Measurements from ENCODE around the gene MCTP2.

MCTP2 gene

DNA sequence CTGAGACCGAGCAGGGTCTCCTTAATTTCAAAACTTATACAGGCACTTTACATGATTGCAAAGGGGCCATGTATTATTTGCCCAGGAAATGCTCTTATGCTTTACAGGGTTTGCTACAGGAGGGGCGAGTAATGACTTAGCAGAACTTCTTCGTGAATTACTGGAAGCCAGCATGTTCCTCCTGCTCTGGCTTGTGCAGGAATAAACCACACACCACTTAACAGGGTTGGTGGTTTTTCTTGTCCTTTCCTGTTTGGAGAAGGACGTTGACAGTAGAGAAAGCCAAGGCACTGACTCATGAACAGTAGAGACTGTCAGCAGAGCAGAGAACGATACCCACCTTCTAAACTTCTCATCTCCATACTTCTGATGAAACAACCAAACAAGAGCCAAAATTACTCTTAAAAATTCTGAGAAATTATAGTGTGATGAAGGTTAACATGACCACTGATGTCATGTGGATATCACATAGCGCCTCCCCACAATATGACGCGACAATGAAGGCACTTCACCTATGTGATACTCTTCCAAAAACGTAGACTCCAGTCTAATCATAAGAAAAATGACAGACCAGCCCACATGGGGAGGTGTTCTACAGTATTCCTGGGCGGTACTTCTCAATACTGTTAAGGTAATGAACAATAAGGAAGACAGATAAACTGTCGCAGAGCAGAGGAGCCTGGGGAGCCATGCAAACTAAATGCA is 24.7 kb upstream of the MCTP2 start:
- no peak for FAIRE-seq
- no peak for DNase-seq (ENCODE audit: insufficient read length)

DNA sequence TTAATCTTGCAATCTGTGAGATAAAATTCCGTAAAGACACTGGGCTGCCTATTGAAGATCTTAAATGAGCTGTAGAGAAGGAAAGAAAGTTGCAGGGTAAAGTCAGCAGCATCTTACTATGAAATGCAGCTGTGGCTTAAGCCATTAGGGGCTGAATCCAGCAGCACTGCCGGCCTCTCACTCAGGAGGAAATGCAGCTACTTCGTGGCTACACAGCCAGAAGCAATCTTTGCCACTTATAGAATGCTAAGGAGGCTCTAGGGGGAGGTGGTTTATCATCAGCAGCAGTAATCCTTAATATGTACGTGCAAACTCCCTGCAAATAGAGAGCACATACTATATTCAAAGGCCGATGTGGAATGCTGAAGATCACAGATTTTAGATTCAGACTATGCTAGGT is 19.1 kb upstream of the MCTP2 start:
- DNase-seq (ENCODE audit: insufficient read length), result no peak
- TF ChIP-seq POLR2A (IDR thresholded peaks at IDR 0.05; ENCODE audit: low read depth, low read length), result no peak
- TF ChIP-seq TAF1 (IDR thresholded peaks at IDR 0.05; ENCODE audit: borderline replicate concordance, low read depth, low read length), result no peak
- no peak for TF ChIP-seq POLR2AphosphoS5 (IDR thresholded peaks at IDR 0.05; ENCODE audit: low read depth, low read length)
- no peak for FAIRE-seq

More for the DNA sequence above, 24.7 kb upstream of the MCTP2 start:
- no peak for TF ChIP-seq POLR2A (IDR thresholded peaks at IDR 0.05; ENCODE audit: low read depth, low read length)
- no peak for TF ChIP-seq TAF1 (IDR thresholded peaks at IDR 0.05; ENCODE audit: borderline replicate concordance, low read depth, low read length)
- TF ChIP-seq POLR2AphosphoS5 (IDR thresholded peaks at IDR 0.05; ENCODE audit: low read depth, low read length), result no peak

DNA sequence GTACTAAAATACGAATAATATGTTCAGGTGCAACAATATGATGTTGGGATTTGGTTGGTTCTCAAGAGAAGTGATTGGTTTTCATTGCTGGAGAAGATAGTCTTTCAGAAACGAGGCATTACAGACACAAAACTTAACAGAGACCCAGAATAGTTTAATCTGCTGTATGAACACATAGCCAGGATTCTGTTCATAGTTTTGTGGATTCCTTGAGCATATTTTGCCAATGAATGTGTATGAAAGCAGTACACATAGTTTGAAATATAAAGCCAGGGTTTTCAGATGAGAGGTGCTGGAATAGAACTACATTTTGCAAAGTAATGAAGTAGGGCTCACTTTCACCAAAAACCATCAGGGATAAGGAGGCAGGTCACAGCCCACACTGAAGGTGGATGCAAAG is 5.7 kb upstream of the MCTP2 start:
- no peak for DNase-seq (ENCODE audit: insufficient read length)
- TF ChIP-seq POLR2A (IDR thresholded peaks at IDR 0.05; ENCODE audit: low read depth, low read length) (no peak), POLR2AphosphoS5 (IDR thresholded peaks at IDR 0.05; ENCODE audit: low read depth, low read length) (no peak), TAF1 (IDR thresholded peaks at IDR 0.05; ENCODE audit: borderline replicate concordance, low read depth, low read length) (no peak)
- no peak for FAIRE-seq

DNA sequence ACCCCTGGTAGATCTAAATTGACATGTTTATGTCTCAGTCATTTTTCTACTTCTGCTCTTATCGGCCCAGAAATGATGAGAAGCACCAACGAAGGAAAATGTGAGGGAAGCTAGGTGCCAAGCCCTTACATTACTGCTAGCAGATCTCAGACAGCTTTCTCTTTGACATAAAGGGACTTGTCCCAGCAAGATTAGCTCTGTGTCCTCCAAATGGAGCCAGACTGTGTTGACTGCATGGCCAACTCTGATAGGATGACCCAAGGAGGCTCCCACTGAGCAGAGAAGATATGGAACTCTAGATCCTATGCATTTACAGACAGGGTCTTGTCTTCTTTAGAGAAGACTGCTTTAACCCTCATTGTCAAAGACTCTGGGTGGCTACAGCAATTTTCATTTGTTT is 2.8 kb upstream of the MCTP2 start:
- no peak for FAIRE-seq
- TF ChIP-seq POLR2A (IDR thresholded peaks at IDR 0.05; ENCODE audit: low read depth, low read length) (no peak), TAF1 (IDR thresholded peaks at IDR 0.05; ENCODE audit: borderline replicate concordance, low read depth, low read length) (no peak), POLR2AphosphoS5 (IDR thresholded peaks at IDR 0.05; ENCODE audit: low read depth, low read length) (no peak)

DNA sequence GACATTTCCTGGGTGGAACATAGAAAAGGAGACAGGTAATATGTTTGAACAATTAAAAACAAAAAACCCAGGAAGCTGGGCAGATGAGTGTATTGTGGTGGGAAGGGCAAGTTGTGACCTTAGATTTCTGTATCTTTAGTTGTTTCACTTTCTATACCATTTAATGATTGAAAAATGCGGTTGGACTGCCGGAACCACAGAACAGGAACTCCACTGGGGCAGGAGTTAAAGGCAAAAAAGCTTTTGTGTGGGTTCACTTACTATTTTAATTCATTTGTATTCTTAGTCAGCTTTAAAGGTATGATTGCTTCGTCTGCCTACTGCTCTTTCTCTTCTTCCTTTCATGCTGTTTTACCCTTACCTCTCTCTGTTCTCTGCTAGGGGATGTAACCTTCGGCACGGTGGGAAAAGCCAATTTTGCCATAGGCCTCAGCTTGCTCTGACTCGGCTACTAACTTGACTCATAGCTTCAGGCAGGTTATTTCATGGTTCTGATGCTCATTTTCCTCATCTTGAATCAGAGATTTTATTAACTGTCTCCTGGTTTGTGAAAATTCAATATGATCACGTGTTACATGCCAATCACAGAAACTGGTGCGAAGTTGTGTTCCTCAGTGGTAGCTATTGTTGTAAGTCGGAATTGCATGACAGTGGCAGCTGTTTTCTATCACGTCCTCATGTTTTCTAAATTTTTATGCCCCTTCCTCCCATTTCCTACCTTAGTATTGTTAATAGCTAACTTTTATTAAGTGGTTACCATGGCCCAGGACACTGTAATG is 1.6 kb upstream of the MCTP2 start:
- TF ChIP-seq POLR2A (IDR thresholded peaks at IDR 0.05; ENCODE audit: low read depth, low read length), result no peak
- TF ChIP-seq POLR2AphosphoS5 (IDR thresholded peaks at IDR 0.05; ENCODE audit: low read depth, low read length), result no peak
- TF ChIP-seq TAF1 (IDR thresholded peaks at IDR 0.05; ENCODE audit: borderline replicate concordance, low read depth, low read length), result no peak
- DNase-seq (ENCODE audit: insufficient read length) (no peak), FAIRE-seq (peak; percentile 5)

More for the DNA sequence above, 2.8 kb upstream of the MCTP2 start:
- DNase-seq (ENCODE audit: insufficient read length), result no peak

DNA sequence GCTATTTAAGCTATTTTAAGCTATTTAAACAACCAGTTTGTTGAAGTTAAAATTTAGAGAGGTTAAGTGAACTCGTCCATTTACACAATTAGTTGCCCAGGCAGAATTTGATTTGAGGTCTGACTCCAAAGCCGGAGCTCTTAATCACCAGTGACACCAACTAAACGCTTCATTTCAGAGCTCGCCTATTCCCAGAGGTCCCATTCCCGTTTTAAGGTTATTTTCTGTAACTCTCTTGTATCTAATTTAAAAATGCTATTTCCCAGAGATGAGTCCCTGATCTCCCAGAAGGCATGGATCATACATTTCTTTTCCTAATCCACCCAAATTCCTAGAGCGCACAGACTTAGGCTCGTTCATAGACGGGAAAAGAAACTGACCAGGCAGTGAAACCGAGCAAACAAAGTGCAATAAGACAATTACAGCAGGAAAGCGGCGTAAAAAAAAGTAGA is 904 bp upstream of the MCTP2 start:
- DNase-seq (ENCODE audit: insufficient read length), result no peak
- FAIRE-seq, result no peak
- no peak for TF ChIP-seq TAF1 (IDR thresholded peaks at IDR 0.05; ENCODE audit: borderline replicate concordance, low read depth, low read length)
- TF ChIP-seq POLR2A (IDR thresholded peaks at IDR 0.05; ENCODE audit: low read depth, low read length), result no peak
- TF ChIP-seq POLR2AphosphoS5 (IDR thresholded peaks at IDR 0.05; ENCODE audit: low read depth, low read length), result no peak

DNA sequence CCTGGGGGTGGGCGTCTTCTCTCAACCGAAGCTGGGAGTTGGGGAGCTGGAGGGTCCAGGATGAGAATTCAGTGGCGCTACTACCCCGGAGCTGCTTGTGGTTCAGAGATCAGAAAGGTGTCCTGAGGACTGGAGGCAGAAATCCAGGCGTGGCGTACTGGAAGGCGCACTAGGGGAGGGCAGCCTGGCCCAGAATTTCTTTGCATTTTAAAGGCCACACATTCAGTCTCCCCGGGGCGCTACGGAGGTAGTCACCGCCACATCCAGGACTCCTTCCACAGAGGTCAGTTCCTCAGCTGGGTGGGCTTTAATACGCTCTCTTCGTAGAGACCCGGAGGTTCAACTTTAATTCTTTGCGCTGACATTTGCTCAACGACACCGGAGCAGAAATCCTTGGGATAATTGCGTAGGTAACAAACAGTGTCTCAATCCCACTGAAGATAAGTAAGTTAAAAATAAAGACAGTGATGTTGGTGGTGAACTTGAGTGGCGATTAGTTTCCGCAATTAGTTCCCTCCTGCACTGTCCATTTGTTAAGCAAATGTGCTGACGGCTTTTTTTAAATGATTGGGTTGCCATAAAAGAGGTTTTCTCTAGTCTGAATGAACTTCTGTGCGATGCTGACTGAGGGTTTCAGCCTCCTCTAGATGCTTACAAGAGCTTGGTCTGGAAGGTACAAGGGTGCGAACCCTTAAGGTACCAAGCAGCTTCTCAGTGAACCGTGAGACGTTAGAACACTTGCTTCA is 535 bp downstream of the MCTP2 start:
- no peak for FAIRE-seq

DNA sequence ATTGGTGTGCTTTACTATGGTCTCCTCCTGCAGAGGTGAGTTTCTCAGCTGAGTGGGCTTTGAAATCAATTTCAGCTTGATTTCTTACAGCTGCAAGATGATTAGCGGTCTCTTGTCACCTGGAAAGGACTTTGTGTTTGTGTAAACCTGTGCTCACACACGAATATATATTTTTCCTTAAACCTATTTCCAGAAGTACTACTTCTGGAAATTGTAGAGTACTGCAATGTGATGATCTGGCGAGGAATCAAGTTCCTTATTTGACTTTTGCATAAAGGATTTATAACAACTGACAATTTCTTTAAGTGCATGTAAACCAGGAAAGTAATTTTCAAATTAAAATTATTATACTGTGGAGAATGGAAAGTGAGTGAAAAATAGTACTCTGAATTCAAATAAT is 2.1 kb downstream of the MCTP2 start:
- no peak for TF ChIP-seq POLR2A (IDR thresholded peaks at IDR 0.05; ENCODE audit: low read depth, low read length)
- no peak for TF ChIP-seq POLR2AphosphoS5 (IDR thresholded peaks at IDR 0.05; ENCODE audit: low read depth, low read length)
- TF ChIP-seq TAF1 (IDR thresholded peaks at IDR 0.05; ENCODE audit: borderline replicate concordance, low read depth, low read length), result no peak
- FAIRE-seq (no peak), DNase-seq (ENCODE audit: insufficient read length) (no peak)

More for the DNA sequence above, 535 bp downstream of the MCTP2 start:
- no peak for DNase-seq (ENCODE audit: insufficient read length)
- no peak for TF ChIP-seq TAF1 (IDR thresholded peaks at IDR 0.05; ENCODE audit: borderline replicate concordance, low read depth, low read length)
- TF ChIP-seq POLR2AphosphoS5 (IDR thresholded peaks at IDR 0.05; ENCODE audit: low read depth, low read length), result no peak
- no peak for TF ChIP-seq POLR2A (IDR thresholded peaks at IDR 0.05; ENCODE audit: low read depth, low read length)

DNA sequence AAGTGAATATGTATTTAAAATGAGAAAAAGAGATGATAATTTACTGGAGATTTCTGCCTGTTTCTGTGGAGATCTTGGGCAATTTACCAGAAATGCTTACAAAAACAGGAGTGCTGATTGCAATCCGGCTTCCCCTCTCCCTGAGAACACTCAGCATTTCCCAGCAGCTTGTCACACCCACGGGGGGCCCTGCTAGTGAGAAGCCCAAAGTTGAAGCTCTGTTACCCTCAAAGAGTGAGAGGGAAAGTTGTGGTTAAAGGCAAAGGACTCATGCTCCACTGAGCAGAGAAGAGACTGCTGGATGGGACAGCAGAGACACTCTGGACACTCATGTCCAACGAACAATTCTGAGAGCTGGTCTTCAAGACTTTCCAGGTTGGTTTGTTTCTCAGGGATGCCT is 2.9 kb downstream of the MCTP2 start:
- FAIRE-seq, result no peak

DNA sequence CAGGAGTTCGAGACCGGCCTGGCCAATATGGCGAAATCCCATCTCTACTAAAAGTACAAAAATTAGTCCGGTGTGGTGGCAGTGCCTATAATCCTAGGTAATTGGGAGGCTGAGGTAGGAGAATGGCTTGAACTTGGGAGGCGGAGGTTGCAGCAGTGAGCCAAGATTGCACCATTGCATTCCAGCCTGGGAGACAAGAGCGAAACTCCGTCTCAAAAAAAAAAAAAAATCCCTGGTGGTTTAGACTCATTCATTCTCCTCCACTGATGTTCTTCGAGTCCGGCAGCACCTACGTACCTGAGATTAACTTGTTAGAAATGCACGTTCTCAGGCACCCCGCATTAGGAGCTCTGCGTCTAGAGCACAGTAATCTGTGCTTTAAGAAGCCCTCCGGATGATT is 3.7 kb downstream of the MCTP2 start:
- TF ChIP-seq TAF1 (IDR thresholded peaks at IDR 0.05; ENCODE audit: borderline replicate concordance, low read depth, low read length), result no peak
- TF ChIP-seq POLR2A (IDR thresholded peaks at IDR 0.05; ENCODE audit: low read depth, low read length), result no peak
- TF ChIP-seq POLR2AphosphoS5 (IDR thresholded peaks at IDR 0.05; ENCODE audit: low read depth, low read length), result no peak
- no peak for DNase-seq (ENCODE audit: insufficient read length)
- no peak for FAIRE-seq

More for the DNA sequence above, 2.9 kb downstream of the MCTP2 start:
- TF ChIP-seq TAF1 (IDR thresholded peaks at IDR 0.05; ENCODE audit: borderline replicate concordance, low read depth, low read length) (no peak), POLR2AphosphoS5 (IDR thresholded peaks at IDR 0.05; ENCODE audit: low read depth, low read length) (no peak), POLR2A (IDR thresholded peaks at IDR 0.05; ENCODE audit: low read depth, low read length) (no peak)
- DNase-seq (ENCODE audit: insufficient read length), result no peak

DNA sequence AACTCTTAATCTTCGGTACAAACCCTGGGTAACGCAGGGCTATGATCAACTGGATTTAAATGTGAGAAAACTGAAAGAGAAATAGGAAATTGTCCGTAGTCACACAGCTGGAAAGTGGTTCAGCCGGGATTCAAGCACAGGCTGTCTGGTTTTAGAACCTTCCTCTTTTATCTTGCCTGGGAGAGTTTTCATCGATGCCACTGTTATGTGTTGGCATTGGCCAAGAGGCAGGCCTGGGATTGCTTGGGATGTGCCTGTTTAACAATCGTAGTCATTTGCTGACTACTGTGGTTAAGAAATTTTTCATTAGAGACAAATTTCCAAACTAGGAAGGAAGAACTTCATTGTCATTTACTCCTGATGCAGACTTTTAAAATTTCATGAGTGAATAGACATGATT is 4.3 kb downstream of the MCTP2 start:
- TF ChIP-seq POLR2AphosphoS5 (IDR thresholded peaks at IDR 0.05; ENCODE audit: low read depth, low read length), result no peak
- no peak for TF ChIP-seq TAF1 (IDR thresholded peaks at IDR 0.05; ENCODE audit: borderline replicate concordance, low read depth, low read length)
- no peak for TF ChIP-seq POLR2A (IDR thresholded peaks at IDR 0.05; ENCODE audit: low read depth, low read length)
- DNase-seq (ENCODE audit: insufficient read length) (no peak), FAIRE-seq (no peak)

Data from GM12892 (cell line).